ENCODE measurements around the gene DEPDC1B. TPM values are rescaled to one million over a fixed set of nuclear protein-coding genes. Genes with fewer than 3 reads are reported as not detected.
"Not testable (repeated sequence)": the region's sequence is repeated elsewhere in the genome, so short reads cannot be mapped to it uniquely, and the experiment has no call there.

DEPDC1B gene
- total RNA-seq, 2 experiments from 2014 or later, result 30.2 to 34.1 TPM

DNA sequence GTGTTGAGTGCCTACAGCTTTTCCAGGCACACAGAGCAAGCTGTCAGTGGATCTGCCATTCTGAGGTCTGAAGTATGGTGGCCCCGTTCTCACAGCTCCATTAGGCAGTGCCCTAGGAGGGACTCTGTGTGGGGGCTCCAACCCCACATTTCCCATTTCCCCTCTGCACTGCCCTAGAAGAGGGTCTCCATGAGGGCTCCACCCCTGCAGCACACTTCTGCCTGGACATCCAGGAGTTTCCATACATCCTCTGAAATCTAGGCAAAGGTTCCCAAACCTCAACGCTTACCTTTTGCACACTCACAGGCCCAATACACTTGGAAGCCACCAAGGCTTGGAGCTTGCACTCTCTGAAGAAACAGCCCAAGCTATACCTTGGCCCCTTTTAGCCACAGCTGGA is 131.3 kb downstream of the DEPDC1B start:
- Mint-ChIP-seq H3K4me1 (ENCODE audit: low read depth) (no peaks in the 10 kb centered on the region), H3K27me3 (no peaks in the 10 kb centered on the region), H3K9me3 (peaks cover 18% of the 10 kb centered on the region), H3K4me3 (no peak overlapping the region), H3K36me3 (ENCODE audit: low read depth) (peaks cover 1% of the 10 kb centered on the region), H3K27ac (no peak overlapping the region)
- ChIA-PET CTCF (no interaction called here), POLR2A (no interaction called here)
- ATAC-seq (no peak), DNase-seq (no peak)
- intact Hi-C loops (cut with micrococcal nuclease), result no loop called here
- TF ChIP-seq CTCF (IDR thresholded peaks at IDR 0.05), result no peak

GRCh38 chr5:60563696-60564324 is 136.2 kb downstream of the DEPDC1B start:
- POLR2A ChIA-PET, result no interaction called here
- H3K4me3 Mint-ChIP-seq, result no peak overlapping the region
- CTCF ChIA-PET, result no interaction called here

DNA sequence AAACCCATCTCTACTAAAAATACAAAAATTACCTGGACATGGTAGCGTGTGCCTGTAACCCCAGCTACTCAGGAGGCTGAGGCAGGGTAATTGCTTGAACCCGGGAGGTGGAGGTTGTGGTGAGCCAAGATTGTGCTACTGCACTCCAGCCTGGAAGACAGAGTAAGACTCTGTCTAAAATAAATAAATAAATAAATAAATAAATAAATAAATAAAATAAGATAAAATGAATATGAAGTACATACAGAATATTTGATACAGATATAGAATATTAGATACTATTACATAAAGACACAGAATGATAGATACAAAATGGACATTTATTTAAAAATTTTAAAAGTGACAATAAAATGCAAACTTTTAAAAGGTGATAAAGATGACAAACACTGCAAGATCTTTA is 146.7 kb downstream of the DEPDC1B start:
- H3K36me3 Mint-ChIP-seq (ENCODE audit: low read depth); POLR2A ChIA-PET; ATAC-seq; H3K9me3 Mint-ChIP-seq; H3K27me3 Mint-ChIP-seq; H3K27ac Mint-ChIP-seq; CTCF ChIA-PET; H3K4me1 Mint-ChIP-seq (ENCODE audit: low read depth); intact Hi-C loops (cut with micrococcal nuclease); H3K4me3 Mint-ChIP-seq; DNase-seq: not testable (repeated sequence)

More at GRCh38 chr5:60563696-60564324, 136.2 kb downstream of the DEPDC1B start:
- Mint-ChIP-seq H3K36me3 (ENCODE audit: low read depth) (no peaks in the 10 kb centered on the region), H3K27ac (no peak overlapping the region), H3K9me3 (peaks cover 13% of the 10 kb centered on the region), H3K27me3 (no peaks in the 10 kb centered on the region), H3K4me1 (ENCODE audit: low read depth) (no peaks in the 10 kb centered on the region)
- intact Hi-C loops (cut with micrococcal nuclease), result no loop called here
- DNase-seq, result no peak
- no peak for TF ChIP-seq CTCF (IDR thresholded peaks at IDR 0.05)
- no peak for ATAC-seq

DNA sequence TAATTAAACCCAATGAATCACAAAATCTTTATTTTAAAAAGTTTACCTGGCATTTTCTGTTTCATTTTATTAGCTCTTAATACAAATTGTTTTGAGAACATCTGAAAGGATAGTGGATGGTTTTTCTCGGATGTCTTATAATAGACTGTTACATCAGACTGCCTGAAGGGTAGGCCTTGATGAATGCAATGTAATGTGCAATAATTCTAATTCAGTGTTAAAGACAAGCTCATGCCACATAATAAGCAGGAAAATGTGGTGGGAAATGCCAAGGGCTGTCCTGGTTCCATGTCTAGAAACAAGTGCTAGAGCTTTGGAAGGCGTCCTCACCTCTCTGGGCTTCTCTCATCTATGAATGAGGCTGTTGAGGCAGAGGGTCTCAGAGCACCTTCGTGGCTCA is 148.1 kb downstream of the DEPDC1B start:
- peaks cover 2% of the 10 kb centered on the region for H3K9me3 Mint-ChIP-seq

GRCh38 chr5:60551250-60551649 is 148.7 kb downstream of the DEPDC1B start:
- Mint-ChIP-seq H3K4me1 (ENCODE audit: low read depth) (no peaks in the 10 kb centered on the region), H3K27me3 (peaks cover 3% of the 10 kb centered on the region), H3K27ac (no peak overlapping the region), H3K4me3 (no peak overlapping the region), H3K36me3 (ENCODE audit: low read depth) (no peaks in the 10 kb centered on the region), H3K9me3 (peaks cover 2% of the 10 kb centered on the region)
- intact Hi-C loops (cut with micrococcal nuclease), result no loop called here
- ChIA-PET CTCF (interaction anchor here (1.0 kb wide), 1 partner anchor 35 kb away, joined by 3 read pairs; no protein-coding TSS in a partner anchor), POLR2A (no interaction called here)
- no peak for DNase-seq
- ATAC-seq, result no peak
- TF ChIP-seq CTCF (IDR thresholded peaks at IDR 0.05), result no peak

More for the DNA sequence above, 148.1 kb downstream of the DEPDC1B start:
- CTCF ChIA-PET, result interaction anchor here (1.0 kb wide), 1 partner anchor 35 kb away, joined by 3 read pairs; no protein-coding TSS in a partner anchor
- POLR2A ChIA-PET, result no interaction called here
- Mint-ChIP-seq H3K27me3 (peaks cover 3% of the 10 kb centered on the region), H3K36me3 (ENCODE audit: low read depth) (no peaks in the 10 kb centered on the region), H3K4me3 (no peak overlapping the region), H3K4me1 (ENCODE audit: low read depth) (no peaks in the 10 kb centered on the region), H3K27ac (no peak overlapping the region)
- TF ChIP-seq CTCF (IDR thresholded peaks at IDR 0.05), result no peak
- no peak for ATAC-seq
- intact Hi-C loops (cut with micrococcal nuclease), result no loop called here
- DNase-seq, result no peak

Measured in activated CD8-positive, alpha-beta T cell treated with anti-CD3 and anti-CD28 coated beads for 36 hours (primary cell).